ENCODE results near the gene PPP1R3F.

PPP1R3F gene

GRCh38 chrX:49282647-49283011 lies 13.0 kb downstream of the PPP1R3F start:
- DNase-seq (ENCODE audit: low read depth in 1 of 2, low spot score in 1 of 2): no peak
- TF ChIP-seq REST (IDR thresholded peaks at IDR 0.05; ENCODE audit: insufficient replicate concordance, low read depth) (no peak), SPI1 (IDR thresholded peaks at IDR 0.05; ENCODE audit: borderline replicate concordance, low read depth) (no peak), CTCF (IDR thresholded peaks at IDR 0.05; ENCODE audit: insufficient read depth, low read length) (no peak), GABPA (IDR thresholded peaks at IDR 0.05; ENCODE audit: low read depth) (no peak), POLR2AphosphoS5 (IDR thresholded peaks at IDR 0.05; ENCODE audit: low read depth) (no peak)
- Histone ChIP-seq H3K4me3 (replicated peaks; ENCODE audit: insufficient read depth, low read length) (no peak overlapping the region), H3K27me3 (ENCODE audit: insufficient read depth, poor library complexity, severe bottlenecking) (no peaks in the 10 kb centered on the region), H3K27ac (replicated peaks) (no peak overlapping the region)

- no peak for TF ChIP-seq CTCF (IDR thresholded peaks at IDR 0.05; ENCODE audit: insufficient read depth, low read length)
- TF ChIP-seq GABPA (IDR thresholded peaks at IDR 0.05; ENCODE audit: low read depth): no peak
- TF ChIP-seq REST (IDR thresholded peaks at IDR 0.05; ENCODE audit: insufficient replicate concordance, low read depth): no peak
- TF ChIP-seq SPI1 (IDR thresholded peaks at IDR 0.05; ENCODE audit: borderline replicate concordance, low read depth): no peak
- TF ChIP-seq POLR2AphosphoS5 (IDR thresholded peaks at IDR 0.05; ENCODE audit: low read depth): no peak
- no peaks in the 10 kb centered on the region for H3K27me3 ChIP-seq (ENCODE audit: insufficient read depth, poor library complexity, severe bottlenecking)
- H3K4me3 ChIP-seq (replicated peaks; ENCODE audit: insufficient read depth, low read length): no peak overlapping the region
- no peak for DNase-seq (ENCODE audit: low read depth in 1 of 2, low spot score in 1 of 2)
- H3K27ac ChIP-seq (replicated peaks): no peak overlapping the region
Measured at GRCh38 chrX:49284212-49284611, 14.6 kb downstream of the PPP1R3F start.

GRCh38 chrX:49286136-49286535 lies 16.5 kb downstream of the PPP1R3F start:
- no peak overlapping the region for H3K4me3 ChIP-seq (replicated peaks; ENCODE audit: insufficient read depth, low read length)
- H3K27me3 ChIP-seq (ENCODE audit: insufficient read depth, poor library complexity, severe bottlenecking): no peaks in the 10 kb centered on the region
- TF ChIP-seq SPI1 (IDR thresholded peaks at IDR 0.05; ENCODE audit: borderline replicate concordance, low read depth): no peak
- no peak for TF ChIP-seq REST (IDR thresholded peaks at IDR 0.05; ENCODE audit: insufficient replicate concordance, low read depth)
- no peak for TF ChIP-seq CTCF (IDR thresholded peaks at IDR 0.05; ENCODE audit: insufficient read depth, low read length)
- no peak for TF ChIP-seq GABPA (IDR thresholded peaks at IDR 0.05; ENCODE audit: low read depth)
- TF ChIP-seq POLR2AphosphoS5 (IDR thresholded peaks at IDR 0.05; ENCODE audit: low read depth): no peak
- H3K27ac ChIP-seq (replicated peaks): no peak overlapping the region
- DNase-seq (ENCODE audit: low read depth in 1 of 2, low spot score in 1 of 2): no peak

Measured in HL-60 (cell line).